ENCODE measurements around the gene DSCAM.

Gene DSCAM

GRCh38 chr21:40018871-40019475 lies 828.0 kb downstream of the DSCAM start:
- H3K4me3 ChIP-seq (ENCODE audit: low read depth in 1 of 5, low read length in 5 of 5), result no peak overlapping the region
- no peak overlapping the region for H3K9ac ChIP-seq (ENCODE audit: low read length in 5 of 5)
- no peaks in the 10 kb centered on the region for H3K27me3 ChIP-seq (ENCODE audit: control insufficient read depth in 5 of 5, insufficient read depth in 4 of 5, low read length in 5 of 5)
- H3K4me1 ChIP-seq (ENCODE audit: control insufficient read depth in 5 of 5, insufficient read depth in 5 of 5, low read length in 5 of 5), result no peaks in the 10 kb centered on the region
- peaks cover 0 to 6% (median 0%) of the 10 kb centered on the region in 5 donors for H3K9me3 ChIP-seq (ENCODE audit: control insufficient read depth in 5 of 5, low read length in 5 of 5)
- H3K27ac ChIP-seq (ENCODE audit: low read depth, low read length), result no peak overlapping the region
- H3K36me3 ChIP-seq (ENCODE audit: control insufficient read depth in 5 of 5, insufficient read depth in 5 of 5, low read length in 5 of 5), result no peaks in the 10 kb centered on the region

DNA sequence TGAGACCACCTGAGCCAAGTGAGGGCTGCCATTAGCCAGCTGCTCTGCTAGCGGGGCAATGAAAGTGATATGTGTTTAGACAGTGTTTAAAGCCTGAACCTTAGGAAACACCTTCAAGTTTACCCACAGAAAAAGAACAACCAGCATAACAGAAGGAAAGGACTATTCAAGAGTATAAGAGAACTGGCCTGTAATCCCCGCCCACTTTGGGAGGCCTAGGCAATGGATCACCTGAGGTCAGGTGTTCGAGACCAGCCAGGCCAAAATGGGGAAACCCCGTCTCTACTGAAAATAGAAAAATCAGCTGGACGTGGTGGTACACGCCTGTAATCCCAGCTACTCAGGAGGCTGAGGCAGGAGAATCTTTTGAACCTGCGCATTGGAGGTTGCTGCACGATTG lies 830.3 kb downstream of the DSCAM start:
- no peaks in the 10 kb centered on the region for H3K27me3 ChIP-seq (ENCODE audit: control insufficient read depth in 5 of 5, insufficient read depth in 4 of 5, low read length in 5 of 5)
- H3K4me3 ChIP-seq (ENCODE audit: low read depth in 1 of 5, low read length in 5 of 5), result no peak overlapping the region
- no peaks in the 10 kb centered on the region for H3K36me3 ChIP-seq (ENCODE audit: control insufficient read depth in 5 of 5, insufficient read depth in 5 of 5, low read length in 5 of 5)
- H3K27ac ChIP-seq (ENCODE audit: low read depth, low read length), result no peak overlapping the region
- no peak overlapping the region for H3K9ac ChIP-seq (ENCODE audit: low read length in 5 of 5)
- H3K9me3 ChIP-seq (ENCODE audit: control insufficient read depth in 5 of 5, low read length in 5 of 5), result peaks cover 0 to 6% (median 0%) of the 10 kb centered on the region in 5 donors
- peaks cover 0 to 3% (median 0%) of the 10 kb centered on the region in 5 donors for H3K4me1 ChIP-seq (ENCODE audit: control insufficient read depth in 5 of 5, insufficient read depth in 5 of 5, low read length in 5 of 5)

DNA sequence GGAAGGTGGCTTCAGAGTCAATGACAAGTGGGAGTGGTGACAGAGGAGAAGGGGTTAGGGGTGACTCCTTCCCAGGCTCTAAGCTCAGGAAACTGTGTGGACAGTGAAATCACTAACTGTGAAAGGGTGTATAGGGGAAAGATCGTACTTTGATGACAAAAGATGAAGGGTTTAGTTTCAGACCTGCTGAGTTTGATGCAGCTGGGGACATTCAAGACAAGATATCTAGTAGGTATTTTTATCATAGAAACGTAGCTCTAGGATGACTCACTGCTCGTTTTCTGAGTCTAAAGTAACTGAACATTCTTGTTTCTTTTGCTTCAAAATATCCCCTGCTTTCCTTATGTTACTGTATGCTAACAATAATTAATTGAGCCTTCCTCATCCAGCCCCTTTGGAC lies 830.7 kb downstream of the DSCAM start:
- Histone ChIP-seq H3K4me1 (ENCODE audit: control insufficient read depth in 5 of 5, insufficient read depth in 5 of 5, low read length in 5 of 5) (peaks cover 0 to 8% (median 0%) of the 10 kb centered on the region in 5 donors), H3K27me3 (ENCODE audit: control insufficient read depth in 5 of 5, insufficient read depth in 4 of 5, low read length in 5 of 5) (no peaks in the 10 kb centered on the region), H3K36me3 (ENCODE audit: control insufficient read depth in 5 of 5, insufficient read depth in 5 of 5, low read length in 5 of 5) (no peaks in the 10 kb centered on the region), H3K9ac (ENCODE audit: low read length in 5 of 5) (no peak overlapping the region), H3K27ac (ENCODE audit: low read depth, low read length) (no peak overlapping the region), H3K4me3 (ENCODE audit: low read depth in 1 of 5, low read length in 5 of 5) (no peak overlapping the region), H3K9me3 (ENCODE audit: control insufficient read depth in 5 of 5, low read length in 5 of 5) (peaks cover 0 to 6% (median 0%) of the 10 kb centered on the region in 5 donors)

- Histone ChIP-seq H3K27me3 (ENCODE audit: control insufficient read depth in 5 of 5, insufficient read depth in 4 of 5, low read length in 5 of 5) (no peaks in the 10 kb centered on the region), H3K27ac (ENCODE audit: low read depth, low read length) (no peak overlapping the region), H3K9ac (ENCODE audit: low read length in 5 of 5) (no peak overlapping the region), H3K4me3 (ENCODE audit: low read depth in 1 of 5, low read length in 5 of 5) (no peak overlapping the region), H3K9me3 (ENCODE audit: control insufficient read depth in 5 of 5, low read length in 5 of 5) (peaks cover 0 to 6% (median 0%) of the 10 kb centered on the region in 5 donors), H3K36me3 (ENCODE audit: control insufficient read depth in 5 of 5, insufficient read depth in 5 of 5, low read length in 5 of 5) (no peaks in the 10 kb centered on the region), H3K4me1 (ENCODE audit: control insufficient read depth in 5 of 5, insufficient read depth in 5 of 5, low read length in 5 of 5) (peaks cover 0 to 10% (median 0%) of the 10 kb centered on the region in 5 donors)
Measured at GRCh38 chr21:40015818-40016217, 831.1 kb downstream of the DSCAM start.

DNA sequence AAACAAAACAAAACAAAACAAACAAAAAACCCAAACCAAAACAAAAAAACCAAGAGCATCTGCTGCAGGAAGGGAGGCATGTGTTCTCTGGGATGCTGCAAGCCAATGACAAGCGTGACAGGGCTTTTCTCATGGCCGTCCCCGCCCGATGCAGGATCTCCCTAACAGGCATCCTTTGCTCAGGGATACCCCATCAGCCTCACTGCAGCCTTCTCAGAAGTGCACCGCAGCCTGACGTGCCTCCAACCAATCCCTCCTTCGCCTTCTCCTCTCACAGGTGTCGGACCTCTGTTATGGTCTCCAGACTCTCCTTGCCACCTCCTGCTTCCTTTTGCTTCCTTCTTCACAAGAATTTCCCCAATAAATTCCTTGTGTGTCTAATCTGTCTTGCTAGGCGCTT lies 832.6 kb downstream of the DSCAM start:
- peaks cover 0 to 22% (median 7%) of the 10 kb centered on the region in 5 donors for H3K4me1 ChIP-seq (ENCODE audit: control insufficient read depth in 5 of 5, insufficient read depth in 5 of 5, low read length in 5 of 5)
- no peaks in the 10 kb centered on the region for H3K9me3 ChIP-seq (ENCODE audit: control insufficient read depth in 5 of 5, low read length in 5 of 5)
- no peaks in the 10 kb centered on the region for H3K36me3 ChIP-seq (ENCODE audit: control insufficient read depth in 5 of 5, insufficient read depth in 5 of 5, low read length in 5 of 5)
- H3K27me3 ChIP-seq (ENCODE audit: control insufficient read depth in 5 of 5, insufficient read depth in 4 of 5, low read length in 5 of 5), result no peaks in the 10 kb centered on the region
- H3K27ac ChIP-seq (ENCODE audit: low read depth, low read length), result no peak overlapping the region
- no peak overlapping the region for H3K9ac ChIP-seq (ENCODE audit: low read length in 5 of 5)
- no peak overlapping the region for H3K4me3 ChIP-seq (ENCODE audit: low read depth in 1 of 5, low read length in 5 of 5)

- Histone ChIP-seq H3K9ac (ENCODE audit: low read length in 5 of 5) (no peak overlapping the region), H3K4me1 (ENCODE audit: control insufficient read depth in 5 of 5, insufficient read depth in 5 of 5, low read length in 5 of 5) (peaks cover 0 to 22% (median 7%) of the 10 kb centered on the region in 5 donors), H3K9me3 (ENCODE audit: control insufficient read depth in 5 of 5, low read length in 5 of 5) (no peaks in the 10 kb centered on the region), H3K27me3 (ENCODE audit: control insufficient read depth in 5 of 5, insufficient read depth in 4 of 5, low read length in 5 of 5) (no peaks in the 10 kb centered on the region), H3K4me3 (ENCODE audit: low read depth in 1 of 5, low read length in 5 of 5) (no peak overlapping the region), H3K36me3 (ENCODE audit: control insufficient read depth in 5 of 5, insufficient read depth in 5 of 5, low read length in 5 of 5) (no peaks in the 10 kb centered on the region), H3K27ac (ENCODE audit: low read depth, low read length) (no peak overlapping the region)
Measured at GRCh38 chr21:40013001-40013735, 833.8 kb downstream of the DSCAM start.

DNA sequence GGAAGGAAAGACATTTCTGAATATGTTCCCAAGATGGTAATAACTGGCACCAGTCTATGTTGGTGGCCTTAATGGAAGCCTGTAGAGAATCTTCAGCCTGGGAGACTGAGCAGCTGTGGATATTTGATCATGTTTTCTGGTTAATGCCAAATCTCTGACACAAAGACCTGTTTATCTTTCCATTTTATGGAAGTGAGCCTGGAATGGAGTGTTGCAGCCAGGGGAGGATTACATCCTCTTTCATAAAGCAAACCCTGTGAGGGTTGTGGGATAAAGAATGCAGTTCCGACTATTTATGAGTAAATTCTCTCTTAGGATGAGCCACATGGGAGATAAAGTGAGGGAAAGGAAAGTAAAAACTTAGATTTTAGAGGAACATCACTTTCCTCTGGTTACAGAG lies 835.6 kb downstream of the DSCAM start:
- Histone ChIP-seq H3K9ac (ENCODE audit: low read length in 5 of 5) (no peak overlapping the region), H3K36me3 (ENCODE audit: control insufficient read depth in 5 of 5, insufficient read depth in 5 of 5, low read length in 5 of 5) (no peaks in the 10 kb centered on the region), H3K9me3 (ENCODE audit: control insufficient read depth in 5 of 5, low read length in 5 of 5) (no peaks in the 10 kb centered on the region), H3K27me3 (ENCODE audit: control insufficient read depth in 5 of 5, insufficient read depth in 4 of 5, low read length in 5 of 5) (no peaks in the 10 kb centered on the region), H3K4me1 (ENCODE audit: control insufficient read depth in 5 of 5, insufficient read depth in 5 of 5, low read length in 5 of 5) (peaks cover 0 to 22% (median 7%) of the 10 kb centered on the region in 5 donors), H3K27ac (ENCODE audit: low read depth, low read length) (no peak overlapping the region), H3K4me3 (ENCODE audit: low read depth in 1 of 5, low read length in 5 of 5) (no peak overlapping the region)

- Histone ChIP-seq H3K4me3 (ENCODE audit: low read depth in 1 of 5, low read length in 5 of 5) (no peak overlapping the region), H3K9me3 (ENCODE audit: control insufficient read depth in 5 of 5, low read length in 5 of 5) (no peaks in the 10 kb centered on the region), H3K27me3 (ENCODE audit: control insufficient read depth in 5 of 5, insufficient read depth in 4 of 5, low read length in 5 of 5) (no peaks in the 10 kb centered on the region), H3K4me1 (ENCODE audit: control insufficient read depth in 5 of 5, insufficient read depth in 5 of 5, low read length in 5 of 5) (peaks cover 0 to 16% (median 3%) of the 10 kb centered on the region in 5 donors), H3K9ac (ENCODE audit: low read length in 5 of 5) (no peak overlapping the region), H3K36me3 (ENCODE audit: control insufficient read depth in 5 of 5, insufficient read depth in 5 of 5, low read length in 5 of 5) (no peaks in the 10 kb centered on the region), H3K27ac (ENCODE audit: low read depth, low read length) (no peak overlapping the region)
Measured at GRCh38 chr21:40002978-40003377, 844.0 kb downstream of the DSCAM start.

GRCh38 chr21:39984286-39984991 lies 862.5 kb downstream of the DSCAM start:
- Histone ChIP-seq H3K9me3 (ENCODE audit: control insufficient read depth in 5 of 5, low read length in 5 of 5) (no peaks in the 10 kb centered on the region), H3K4me1 (ENCODE audit: control insufficient read depth in 5 of 5, insufficient read depth in 5 of 5, low read length in 5 of 5) (peaks cover 0 to 4% (median 0%) of the 10 kb centered on the region in 5 donors), H3K4me3 (ENCODE audit: low read depth in 1 of 5, low read length in 5 of 5) (no peak overlapping the region), H3K36me3 (ENCODE audit: control insufficient read depth in 5 of 5, insufficient read depth in 5 of 5, low read length in 5 of 5) (no peaks in the 10 kb centered on the region), H3K27me3 (ENCODE audit: control insufficient read depth in 5 of 5, insufficient read depth in 4 of 5, low read length in 5 of 5) (no peaks in the 10 kb centered on the region), H3K27ac (ENCODE audit: low read depth, low read length) (no peak overlapping the region), H3K9ac (ENCODE audit: low read length in 5 of 5) (no peak overlapping the region)

DNA sequence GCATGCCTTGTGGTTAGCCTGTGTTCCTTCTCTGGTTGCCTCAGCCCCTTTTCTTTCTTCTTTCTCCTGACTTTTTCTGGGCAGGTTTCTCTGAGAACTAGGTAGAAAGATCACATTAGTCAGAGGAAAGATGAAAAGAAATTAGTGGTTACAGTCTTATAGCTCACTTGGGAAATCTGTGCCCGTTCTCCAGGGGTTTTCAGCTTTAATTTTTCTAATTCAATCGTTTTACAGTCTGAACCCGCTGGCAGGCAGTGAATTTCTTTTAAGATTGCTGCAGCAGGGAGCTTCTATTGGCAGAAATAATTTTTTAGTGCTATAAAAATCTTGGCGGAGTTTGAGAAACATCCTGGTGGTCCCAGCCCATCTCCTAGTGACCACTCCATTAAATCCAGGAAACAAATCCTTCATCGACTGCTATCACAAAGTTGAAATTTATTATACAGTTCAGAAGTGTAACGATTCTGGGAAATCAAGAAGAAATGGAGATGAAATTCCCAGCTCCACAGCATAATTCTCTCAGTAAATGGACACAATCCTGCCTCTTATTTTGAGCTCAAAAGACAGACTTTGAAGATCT lies 866.6 kb downstream of the DSCAM start:
- Histone ChIP-seq H3K27me3 (ENCODE audit: control insufficient read depth in 5 of 5, insufficient read depth in 4 of 5, low read length in 5 of 5) (peaks cover 0 to 2% (median 0%) of the 10 kb centered on the region in 5 donors), H3K9ac (ENCODE audit: low read length in 5 of 5) (no peak overlapping the region), H3K36me3 (ENCODE audit: control insufficient read depth in 5 of 5, insufficient read depth in 5 of 5, low read length in 5 of 5) (no peaks in the 10 kb centered on the region), H3K9me3 (ENCODE audit: control insufficient read depth in 5 of 5, low read length in 5 of 5) (no peaks in the 10 kb centered on the region), H3K4me1 (ENCODE audit: control insufficient read depth in 5 of 5, insufficient read depth in 5 of 5, low read length in 5 of 5) (no peaks in the 10 kb centered on the region), H3K4me3 (ENCODE audit: low read depth in 1 of 5, low read length in 5 of 5) (no peak overlapping the region), H3K27ac (ENCODE audit: low read depth, low read length) (no peak overlapping the region)

Data from subcutaneous abdominal adipose tissue (tissue), 5 donors.